Right forelimb (tissue), 1 donor: ENCODE data around the gene RAD54L2.
A peak's percentile ranks its signal among the peaks of the same experiment; 100 is the strongest.
"Not testable (repeated sequence)": the region's sequence is repeated elsewhere in the genome, so short reads cannot be mapped to it uniquely, and the experiment has no call there.

Experiments used
- DNase-seq: peaks from one replicate; pipeline ENCODE4 v3.0.0-alpha.2; 2018

Gene RAD54L2, protein sequence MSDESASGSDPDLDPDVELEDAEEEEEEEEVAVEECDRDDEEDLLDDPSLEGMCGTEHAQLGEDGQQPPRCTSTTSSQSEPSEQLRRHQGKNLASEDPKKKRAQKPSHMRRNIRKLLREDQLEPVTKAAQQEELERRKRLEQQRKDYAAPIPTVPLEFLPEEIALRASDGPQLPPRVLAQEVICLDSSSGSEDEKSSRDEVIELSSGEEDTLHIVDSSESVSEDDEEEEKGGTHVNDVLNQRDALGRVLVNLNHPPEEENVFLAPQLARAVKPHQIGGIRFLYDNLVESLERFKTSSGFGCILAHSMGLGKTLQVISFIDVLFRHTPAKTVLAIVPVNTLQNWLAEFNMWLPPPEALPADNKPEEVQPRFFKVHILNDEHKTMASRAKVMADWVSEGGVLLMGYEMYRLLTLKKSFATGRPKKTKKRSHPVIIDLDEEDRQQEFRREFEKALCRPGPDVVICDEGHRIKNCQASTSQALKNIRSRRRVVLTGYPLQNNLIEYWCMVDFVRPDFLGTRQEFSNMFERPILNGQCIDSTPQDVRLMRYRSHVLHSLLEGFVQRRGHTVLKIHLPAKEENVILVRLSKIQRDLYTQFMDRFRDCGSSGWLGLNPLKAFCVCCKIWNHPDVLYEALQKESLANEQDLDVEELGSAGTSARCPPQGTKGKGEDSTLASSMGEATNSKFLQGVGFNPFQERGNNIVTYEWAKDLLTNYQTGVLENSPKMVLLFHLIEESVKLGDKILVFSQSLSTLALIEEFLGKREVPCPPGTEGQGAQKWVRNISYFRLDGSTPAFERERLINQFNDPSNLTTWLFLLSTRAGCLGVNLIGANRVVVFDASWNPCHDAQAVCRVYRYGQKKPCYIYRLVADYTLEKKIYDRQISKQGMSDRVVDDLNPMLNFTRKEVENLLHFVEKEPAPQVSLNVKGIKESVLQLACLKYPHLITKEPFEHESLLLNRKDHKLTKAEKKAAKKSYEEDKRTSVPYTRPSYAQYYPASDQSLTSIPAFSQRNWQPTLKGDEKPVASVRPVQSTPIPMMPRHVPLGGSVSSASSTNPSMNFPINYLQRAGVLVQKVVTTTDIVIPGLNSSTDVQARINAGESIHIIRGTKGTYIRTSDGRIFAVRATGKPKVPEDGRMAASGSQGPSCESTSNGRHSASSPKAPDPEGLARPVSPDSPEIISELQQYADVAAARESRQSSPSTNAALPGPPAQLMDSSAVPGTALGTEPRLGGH (N-terminal part only)

DNA sequence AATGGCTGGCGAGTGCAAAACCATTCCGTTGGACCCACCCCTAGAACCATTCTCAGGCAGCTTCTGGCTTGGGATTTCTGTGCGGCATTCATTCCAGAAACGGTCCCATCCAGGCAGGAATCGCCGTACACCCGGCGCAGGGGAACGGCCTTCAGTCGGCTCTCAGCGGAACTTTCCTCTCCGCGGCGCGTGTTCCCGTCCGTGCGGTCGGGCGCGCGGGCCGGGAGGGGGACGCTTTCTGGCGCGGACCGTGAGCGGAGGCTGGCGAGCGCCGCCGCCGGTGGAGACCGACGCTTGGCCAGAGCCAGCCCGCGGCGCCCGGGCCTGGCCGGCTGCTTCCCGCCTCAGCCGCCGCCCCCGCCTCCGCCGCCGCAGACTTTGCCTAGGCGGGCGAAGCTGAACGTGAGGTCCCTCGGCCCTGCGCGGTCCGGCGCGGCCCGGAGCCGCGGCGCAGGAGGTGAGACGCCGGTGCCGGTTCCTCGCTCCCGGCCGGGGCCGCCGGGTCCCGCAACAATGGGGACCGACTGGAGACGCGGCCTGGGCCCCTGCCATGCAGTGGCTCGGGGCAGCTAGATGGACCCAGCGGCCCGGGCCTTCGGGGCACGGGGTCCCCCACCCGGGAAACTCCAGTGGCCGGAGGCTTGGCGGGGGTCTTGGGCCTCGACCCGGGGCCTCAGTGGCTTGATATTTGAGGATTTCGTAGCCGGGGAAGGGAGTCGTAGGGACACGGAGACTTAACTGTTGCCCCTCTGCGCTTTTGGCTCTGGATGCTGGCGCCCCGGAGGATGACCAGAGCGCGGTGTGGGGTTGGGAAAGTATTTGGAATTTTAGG is at the start of gene RAD54L2:
RAD54L2 (plus strand) TSS at position 261 of the 832 bp plus-strand sequence. CDS start 51,702 bp downstream, outside the sequence.
- peak; percentile 91 for DNase-seq

DNA sequence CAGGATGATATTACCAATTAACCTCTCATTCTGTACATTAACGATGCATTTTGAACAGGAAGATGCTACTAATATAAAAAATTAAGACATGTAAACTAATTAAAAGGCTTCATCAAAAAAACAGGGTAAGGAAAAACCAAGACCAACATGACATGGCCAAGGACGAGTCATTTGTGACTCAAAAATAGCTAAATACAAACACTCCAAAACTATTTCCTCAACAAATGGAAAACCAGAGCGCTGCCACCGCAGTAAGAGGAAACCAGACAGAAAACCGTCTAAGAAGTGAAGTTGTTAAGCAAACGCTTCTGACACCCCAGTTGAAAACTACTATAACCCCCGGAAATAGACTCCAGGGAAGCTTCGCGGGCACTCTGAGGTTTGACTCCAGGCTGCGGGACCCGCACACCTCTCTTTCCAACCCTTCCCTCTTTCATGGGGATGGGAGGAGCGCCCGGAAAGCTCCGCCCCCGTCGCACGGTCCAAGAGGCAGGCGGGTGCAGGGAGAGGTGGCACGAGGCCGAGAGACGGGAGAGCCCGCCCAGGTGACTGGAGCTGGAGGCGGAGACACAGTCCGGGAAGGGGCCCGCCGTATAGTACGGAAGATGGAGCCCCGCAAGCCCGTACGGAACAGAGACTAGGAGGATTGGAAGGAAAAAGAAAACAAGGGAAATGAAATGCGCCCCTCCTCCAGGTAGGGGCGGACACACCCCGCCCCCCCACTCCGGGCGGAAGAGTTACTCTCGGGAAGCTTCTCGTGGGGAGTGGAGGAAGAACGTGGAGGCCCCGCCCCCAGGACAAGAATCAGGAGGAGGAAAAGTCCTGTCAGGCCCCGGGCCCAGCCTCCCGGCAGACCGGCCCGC is 39.4 kb upstream of the RAD54L2 start:
- peak; percentile 95 for DNase-seq

DNA sequence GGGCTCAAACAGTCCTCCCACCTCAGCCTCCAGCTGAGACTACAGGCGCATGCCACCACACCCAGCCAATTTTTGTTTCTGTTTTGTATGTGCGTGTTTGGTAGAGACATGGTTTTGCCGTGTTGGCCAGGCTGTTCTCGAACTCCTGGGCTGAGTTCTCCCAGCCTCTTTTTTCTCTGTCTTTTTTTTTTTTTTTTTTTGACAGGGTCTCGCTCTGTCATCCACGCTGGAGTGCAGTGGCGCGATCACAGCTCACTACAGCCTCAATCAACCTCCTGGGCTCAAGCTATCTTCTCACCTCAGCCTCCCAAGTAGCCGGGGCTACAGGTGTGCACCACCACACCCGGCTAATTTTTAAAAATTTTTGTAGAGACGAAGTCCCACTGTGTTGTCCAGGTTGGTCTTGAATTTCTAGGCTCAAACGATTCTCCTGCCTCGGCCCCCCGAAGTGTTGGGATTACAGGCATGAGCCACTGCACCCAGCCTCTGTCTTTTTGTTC is 37.8 kb upstream of the RAD54L2 start:
- no peak for DNase-seq

DNA sequence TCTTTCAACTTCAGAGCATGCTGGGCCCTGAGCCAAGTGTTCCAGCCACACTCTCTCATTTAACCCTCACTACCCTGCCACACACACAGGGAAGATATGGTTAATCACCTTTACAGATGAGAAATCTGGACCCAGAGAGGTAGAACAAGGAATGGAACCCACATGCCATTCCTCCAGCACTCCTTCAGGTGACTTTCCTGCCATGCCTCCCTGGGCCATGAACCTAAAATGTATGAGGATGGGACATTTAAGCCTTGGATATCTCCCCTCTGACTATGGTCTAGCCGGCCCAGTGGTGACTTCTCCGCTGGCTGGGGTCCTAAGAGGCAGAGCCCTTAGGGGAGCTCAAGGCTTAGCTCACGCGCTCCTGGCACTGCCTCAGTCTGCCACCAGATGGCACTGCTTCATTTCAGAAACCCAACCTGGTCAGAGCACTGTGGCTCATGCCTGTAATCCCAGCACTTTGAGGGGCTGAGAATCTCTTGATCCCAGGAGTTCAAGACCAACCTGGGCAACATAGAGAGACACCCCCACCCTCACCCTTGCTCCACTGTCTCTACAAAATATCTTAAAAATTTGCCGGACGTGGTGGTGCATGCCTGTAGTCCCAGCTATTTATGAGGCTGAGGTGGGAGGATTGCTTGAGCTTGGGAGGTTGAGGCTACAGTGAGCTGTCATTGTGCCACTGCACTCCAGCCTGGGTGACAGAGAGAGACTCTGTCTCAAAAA is 36.5 kb upstream of the RAD54L2 start:
- peak; percentile 90 for DNase-seq

DNA sequence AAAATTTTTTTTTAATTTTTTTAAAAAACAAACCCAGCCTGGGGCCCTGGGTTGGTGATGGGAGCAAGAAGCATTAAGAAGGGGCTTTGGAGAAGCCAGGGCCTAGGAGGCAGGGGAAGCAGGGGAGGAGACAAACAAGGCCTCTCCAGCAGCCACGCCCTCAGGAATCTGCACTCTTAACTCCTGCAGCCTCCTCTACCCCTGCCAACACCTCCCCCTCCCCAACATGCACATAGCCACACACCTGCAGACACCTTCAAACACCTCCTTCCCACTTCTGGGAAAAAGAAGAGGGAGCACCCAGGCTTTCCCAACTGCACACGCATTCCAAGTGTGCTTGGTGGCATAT is 36.0 kb upstream of the RAD54L2 start:
- DNase-seq: no peak

DNA sequence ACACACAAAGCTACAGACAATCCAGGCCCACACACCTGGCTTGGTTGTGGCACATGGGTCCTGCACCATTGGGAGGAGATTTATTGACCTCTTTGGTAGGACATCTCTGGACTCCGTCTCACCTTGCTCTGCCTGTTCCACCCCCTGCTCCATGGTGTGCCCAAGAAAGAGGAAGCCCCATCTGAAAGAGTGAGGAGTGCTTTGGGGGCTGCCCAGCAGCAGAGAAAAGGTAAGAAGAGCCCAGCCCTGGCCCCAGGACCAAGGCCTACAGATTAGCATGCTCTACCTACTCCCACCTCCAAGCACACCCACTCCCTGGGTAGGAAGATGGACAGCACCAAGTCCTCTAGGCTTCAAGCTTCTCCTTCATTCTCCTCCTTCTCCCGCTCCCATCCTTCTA is 35.5 kb upstream of the RAD54L2 start:
- no peak for DNase-seq

DNA sequence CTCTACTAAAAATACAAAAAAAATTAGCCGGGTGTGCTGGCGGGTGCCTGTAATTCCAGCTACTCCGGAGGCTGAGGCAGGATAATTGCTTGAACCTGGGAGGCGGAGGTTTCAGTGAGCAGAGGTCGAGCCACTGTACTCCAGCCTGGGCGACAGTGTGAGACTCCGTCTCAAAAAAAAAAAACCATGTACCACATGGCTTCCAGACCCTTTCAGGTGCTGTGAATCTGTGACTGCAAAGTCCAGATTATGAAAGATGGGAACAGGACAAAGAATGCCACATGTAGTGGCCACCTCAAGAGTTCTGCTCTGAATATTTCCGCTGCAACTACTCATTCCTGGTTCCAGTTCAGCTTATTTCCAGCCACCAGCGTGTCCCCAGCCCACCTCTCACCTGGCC is 30.3 kb upstream of the RAD54L2 start:
- DNase-seq: no peak

DNA sequence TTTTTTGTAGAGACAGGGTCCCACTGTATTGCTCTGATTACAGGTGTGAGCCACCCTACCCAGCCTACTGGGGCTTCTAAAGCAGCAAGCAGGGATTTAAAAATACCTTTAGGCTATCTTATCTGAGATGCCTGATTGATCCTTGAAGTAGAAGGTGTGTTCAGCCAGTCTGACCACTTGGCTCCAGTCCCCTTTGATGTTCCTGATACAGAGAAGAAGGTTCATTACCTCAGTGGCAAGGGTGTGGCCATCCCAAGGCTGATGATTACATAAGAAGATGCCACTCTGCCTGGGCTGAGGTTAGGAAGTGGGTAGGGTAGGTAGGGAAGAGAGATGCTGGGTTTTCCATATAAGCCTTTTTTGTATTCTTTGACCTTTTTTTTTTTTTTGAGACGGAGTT is 27.5 kb upstream of the RAD54L2 start:
- no peak for DNase-seq

DNA sequence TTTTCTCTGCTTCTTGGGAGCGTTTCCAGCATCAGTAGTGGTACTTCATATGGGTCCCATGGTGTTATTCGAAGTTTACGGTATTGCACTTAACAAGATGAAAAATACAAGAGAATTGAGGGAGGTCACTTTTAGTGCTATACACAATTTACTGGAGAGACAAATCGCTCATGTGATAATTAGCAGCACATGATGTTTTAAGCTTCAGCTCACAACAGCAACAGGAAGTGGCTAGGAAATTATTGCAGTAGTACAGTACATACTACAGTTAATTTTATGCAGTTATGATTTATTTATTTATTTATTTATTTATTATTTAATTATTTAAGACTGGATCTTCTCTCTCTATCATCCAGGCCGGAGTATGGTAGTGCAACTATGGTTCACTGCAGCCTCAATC is 24.3 kb upstream of the RAD54L2 start:
- no peak for DNase-seq

DNA sequence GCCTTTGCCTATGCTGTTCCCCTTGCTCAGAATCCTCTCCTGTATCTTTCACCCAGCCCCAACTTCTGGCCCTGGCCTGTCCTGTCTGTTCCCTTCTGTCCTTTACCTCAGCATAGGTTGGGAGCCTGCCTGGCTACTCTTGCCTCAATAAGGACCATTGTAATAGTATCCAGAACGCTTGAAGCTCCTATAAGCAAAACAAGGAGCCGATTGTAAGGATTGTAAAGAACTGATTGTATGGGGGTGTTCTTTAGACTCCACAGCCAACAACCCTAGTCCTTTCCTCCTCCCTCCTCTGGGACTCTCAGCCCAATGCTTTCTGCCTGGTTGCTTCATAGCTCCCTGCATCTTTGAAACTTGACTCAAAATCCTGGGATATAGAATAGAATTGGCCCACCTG is 18.7 kb upstream of the RAD54L2 start:
- no peak for DNase-seq

DNA sequence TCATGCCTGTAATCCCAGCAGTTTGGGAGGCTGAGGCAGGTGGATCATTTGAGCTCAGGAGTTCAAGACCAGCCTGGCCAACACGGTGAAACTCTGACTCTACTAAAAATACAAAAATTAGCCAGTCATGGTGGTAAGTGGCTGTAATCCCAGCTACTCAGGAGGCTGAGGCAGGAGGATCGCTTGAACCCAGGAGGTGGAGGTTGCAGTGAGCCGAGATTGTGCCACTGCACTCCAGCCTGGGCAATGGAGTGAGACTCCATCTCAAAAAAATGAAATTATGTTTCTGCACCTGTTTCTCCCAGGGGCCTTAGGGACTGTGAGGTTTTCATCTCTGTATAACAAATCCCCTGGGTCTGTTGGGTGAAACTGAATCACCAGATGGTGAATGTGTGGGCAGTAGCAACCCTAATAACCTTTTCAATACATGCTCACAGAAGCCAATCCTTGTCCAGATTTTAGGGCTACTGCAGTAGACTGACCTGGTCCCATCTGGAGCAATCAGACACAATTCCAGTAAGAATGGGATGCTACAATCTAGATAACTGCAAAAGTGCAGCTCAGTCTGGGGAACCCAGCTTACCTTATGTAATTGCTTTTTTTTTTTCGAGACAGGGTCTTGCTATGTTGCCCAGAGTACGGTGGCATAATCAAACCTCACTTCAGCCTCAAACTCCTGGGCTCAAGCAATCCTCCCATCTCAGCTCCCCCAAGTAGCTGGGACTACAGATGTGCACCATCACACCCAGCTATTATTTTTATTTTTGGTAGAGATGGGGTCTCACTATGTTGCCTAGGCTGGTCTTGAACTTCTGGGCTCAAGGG is 17.4 kb upstream of the RAD54L2 start:
- not testable (repeated sequence) for DNase-seq

DNA sequence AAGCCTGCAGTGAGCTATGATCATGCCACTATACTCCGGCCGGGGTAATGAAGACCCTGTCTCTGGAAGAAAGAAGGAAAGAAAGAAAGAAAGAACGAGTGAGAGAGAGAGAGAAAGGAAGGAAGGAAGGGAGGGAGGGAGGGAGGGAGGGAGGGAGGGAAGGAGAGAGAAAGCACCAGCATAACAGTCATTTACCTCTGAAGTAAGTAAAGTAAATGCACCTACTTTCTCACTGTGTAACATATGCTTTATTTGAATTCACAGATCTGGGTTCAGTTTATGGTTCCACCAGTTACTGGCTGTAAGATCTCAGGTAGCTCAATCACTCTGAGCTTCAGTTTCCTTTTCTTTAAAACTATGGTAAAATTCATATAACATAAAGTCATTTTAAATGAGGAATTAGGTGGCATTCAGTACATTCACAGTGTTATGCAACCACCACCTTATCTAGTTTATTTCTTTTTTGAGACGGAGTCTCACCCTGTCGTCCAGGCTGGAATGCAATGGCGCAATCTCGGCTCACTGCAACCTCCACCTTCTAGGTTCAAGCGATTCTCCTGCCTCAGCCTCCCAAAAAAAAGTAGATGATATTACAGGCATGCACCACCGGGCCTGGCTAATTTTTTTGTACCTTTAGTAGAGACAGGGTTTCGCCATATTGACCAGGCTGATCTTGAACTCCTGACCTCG is 16.1 kb upstream of the RAD54L2 start:
- DNase-seq: no peak

DNA sequence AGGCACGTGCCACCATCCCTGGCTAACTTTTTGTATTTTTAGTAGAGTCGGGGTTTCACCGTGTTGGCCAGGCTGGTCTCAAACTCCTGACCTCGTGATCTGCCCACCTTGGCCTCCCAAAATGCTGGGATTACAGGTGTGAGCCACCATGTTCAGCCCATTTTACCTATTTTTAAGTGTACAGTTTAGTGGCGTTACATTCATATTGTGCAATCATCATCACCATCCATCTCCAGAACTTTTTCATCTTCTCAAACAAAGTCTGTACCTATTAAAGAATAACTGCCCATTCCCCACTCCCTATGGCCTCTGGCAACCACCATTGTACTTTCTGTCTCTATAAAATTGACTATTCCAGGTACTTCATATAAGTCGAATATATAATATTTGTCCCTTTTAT is 13.6 kb upstream of the RAD54L2 start:
- DNase-seq: not testable (repeated sequence)

DNA sequence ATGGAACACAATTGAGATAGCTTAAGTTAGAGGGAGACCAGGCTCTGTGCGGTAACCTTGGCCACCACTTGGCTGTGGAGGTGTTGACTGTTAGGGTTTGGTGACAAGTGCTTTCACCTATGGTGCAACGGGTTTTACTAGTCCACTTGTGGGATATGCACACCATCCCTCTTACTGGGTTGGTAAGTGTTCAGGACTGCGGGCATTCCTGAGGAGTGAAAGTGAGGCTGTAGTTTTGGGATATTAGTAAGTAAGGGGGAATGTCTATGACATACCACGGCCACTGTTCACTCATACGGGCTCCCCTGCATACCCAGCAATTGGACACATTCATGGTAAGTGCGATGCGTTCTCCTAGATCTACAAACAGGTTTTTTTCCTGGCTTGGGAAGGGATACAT is 8.0 kb upstream of the RAD54L2 start:
- DNase-seq: no peak

DNA sequence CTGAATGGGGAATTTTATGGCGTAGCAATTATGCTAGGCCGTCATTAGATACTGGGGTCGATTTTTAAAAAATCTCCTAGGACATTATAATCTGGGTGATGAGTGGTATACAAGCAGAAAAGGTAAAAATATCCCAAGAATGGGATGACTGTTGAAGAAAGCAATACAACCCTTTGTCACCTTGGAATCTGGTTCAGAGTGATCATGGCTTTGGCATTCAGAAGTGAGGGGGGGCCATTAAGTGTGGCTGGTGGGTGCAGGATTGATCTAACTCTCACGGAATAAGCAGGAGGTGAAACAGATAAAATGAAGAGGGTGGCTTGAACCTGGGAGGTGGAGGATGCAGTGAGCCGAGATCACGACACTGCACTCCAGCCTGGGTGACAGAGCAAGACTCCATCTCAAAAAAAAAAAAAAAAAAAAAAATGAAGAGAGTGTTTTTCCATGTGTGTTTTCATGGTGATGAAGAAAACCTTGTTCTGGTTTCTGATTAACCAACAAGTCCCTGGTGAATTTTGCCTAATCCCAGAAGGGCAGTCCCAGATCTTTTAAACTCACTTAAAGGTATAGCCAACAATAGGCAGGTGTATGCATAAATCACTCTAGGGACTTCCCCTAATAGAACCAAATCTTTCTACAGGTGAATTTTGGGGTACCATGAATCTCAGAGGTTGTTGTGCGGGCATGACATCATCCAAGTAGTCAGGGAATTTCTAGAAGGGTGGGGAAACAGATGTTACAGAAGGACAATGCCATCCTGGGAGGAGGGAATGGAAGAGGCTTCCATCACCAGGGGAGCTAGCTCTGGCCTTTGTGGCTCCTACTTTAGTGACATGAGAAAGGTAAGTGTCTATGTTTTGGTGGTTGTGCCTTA is 3.1 kb upstream of the RAD54L2 start:
- DNase-seq: no peak

DNA sequence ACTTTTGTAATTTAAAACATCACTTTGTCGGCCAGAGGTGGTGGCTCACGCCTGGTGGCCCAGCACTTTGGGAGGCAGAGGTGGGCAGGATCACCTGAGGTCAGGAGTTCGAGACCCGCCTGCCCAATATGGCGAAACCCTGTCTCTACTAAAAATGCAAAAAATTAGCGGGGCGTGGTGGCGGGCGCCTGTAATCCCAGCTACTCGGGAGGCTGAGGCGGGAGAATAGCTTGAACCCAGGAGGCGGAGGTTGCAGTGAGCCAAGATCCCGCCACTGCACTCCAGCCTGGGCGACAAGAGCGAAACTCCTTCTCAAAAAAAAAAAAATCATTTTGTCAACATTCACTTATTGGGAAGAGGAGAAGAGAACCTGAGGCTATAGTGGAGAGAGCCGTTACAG is 888 bp upstream of the RAD54L2 start:
- not testable (repeated sequence) for DNase-seq

DNA sequence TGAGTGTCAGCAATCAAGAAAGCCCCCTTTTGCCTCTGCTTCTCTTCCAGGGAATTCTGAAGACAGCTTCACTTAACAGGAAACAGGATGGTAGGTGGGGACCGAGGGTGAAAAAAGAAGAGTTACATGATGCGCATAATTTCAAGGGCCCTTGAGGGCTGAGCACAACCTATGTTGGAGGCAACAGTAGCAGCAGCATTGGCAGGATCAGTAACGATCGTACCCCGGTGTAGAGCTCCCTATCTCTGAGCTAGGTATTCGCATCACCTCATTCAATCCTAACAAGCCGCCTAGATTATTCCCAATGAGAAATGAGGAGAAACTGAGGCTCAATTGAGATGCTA is 432 bp upstream of the RAD54L2 start:
- peak; percentile 43 for DNase-seq
